ENCODE results near the gene DEFB123. TPM values are rescaled to one million over a fixed set of nuclear protein-coding genes. Genes with fewer than 3 reads are reported as not detected.

DEFB123 gene
- total RNA-seq, 2 experiments from 2014 or later: not detected

Other genes starting within 250 kb of the DEFB123 start
- not detected in 2 replicates for gene DEFB115, start 183.0 kb upstream of the DEFB123 start, total RNA-seq (2014; rRNA removed; shearing (Covaris generic))
- not detected in 2 replicates for gene DEFB115, start 183.0 kb upstream of the DEFB123 start, total RNA-seq (2022)
- not detected in 2 replicates for gene DEFB116, start 132.0 kb upstream of the DEFB123 start, total RNA-seq (2014; rRNA removed; shearing (Covaris generic))
- gene DEFB116, start 132.0 kb upstream of the DEFB123 start, total RNA-seq (2022): not detected in 2 replicates
- not detected in 2 replicates for gene DEFB118, start 72.0 kb upstream of the DEFB123 start, total RNA-seq (2014; rRNA removed; shearing (Covaris generic))
- not detected in 2 replicates for gene DEFB118, start 72.0 kb upstream of the DEFB123 start, total RNA-seq (2022)
- gene DEFB119, start 50.0 kb upstream of the DEFB123 start, total RNA-seq (2014; rRNA removed; shearing (Covaris generic)): not detected in 2 replicates
- not detected in 2 replicates for gene DEFB119, start 50.0 kb upstream of the DEFB123 start, total RNA-seq (2022)
- gene DEFB121, start 34.4 kb upstream of the DEFB123 start, total RNA-seq (2014; rRNA removed; shearing (Covaris generic)): not detected in 2 replicates
- not detected in 2 replicates for gene DEFB121, start 34.4 kb upstream of the DEFB123 start, total RNA-seq (2022)
- not detected in 2 replicates for gene DEFB124, start 34.5 kb downstream of the DEFB123 start, total RNA-seq (2014; rRNA removed; shearing (Covaris generic))
- gene DEFB124, start 34.5 kb downstream of the DEFB123 start, total RNA-seq (2022): not detected in 2 replicates
- gene REM1, start 34.7 kb downstream of the DEFB123 start, total RNA-seq (2014; rRNA removed; shearing (Covaris generic)): not detected in 2 replicates
- not detected in 2 replicates for gene REM1, start 34.7 kb downstream of the DEFB123 start, total RNA-seq (2022)
- gene HM13, start 73.8 kb downstream of the DEFB123 start, total RNA-seq (2014; rRNA removed; shearing (Covaris generic)): 43.6 and 51.3 TPM in 2 replicates
- gene HM13, start 73.8 kb downstream of the DEFB123 start, total RNA-seq (2022): 142 and 148 TPM in 2 replicates
- 3.3 and 4.7 TPM in 2 replicates for gene ID1, start 164.7 kb downstream of the DEFB123 start, total RNA-seq (2014; rRNA removed; shearing (Covaris generic))
- gene ID1, start 164.7 kb downstream of the DEFB123 start, total RNA-seq (2022): 2.0 and 3.6 TPM in 2 replicates
- gene COX4I2, start 197.3 kb downstream of the DEFB123 start, total RNA-seq (2014; rRNA removed; shearing (Covaris generic)): not detected in 2 replicates
- not detected in 2 replicates for gene COX4I2, start 197.3 kb downstream of the DEFB123 start, total RNA-seq (2022)

Measured in OCI-LY7 (cell line).